T47D (cell line): ENCODE results near the gene ITIH6.

Source experiments
- DNase-seq, 2 experiments: peaks; one replicate each; pipeline versions ENCODE4 v3.0.0 to v3.0.0-alpha.2; 2011 to 2012; ENCODE audit warnings: low read depth in 1 of 2, low spot score in 1 of 2
- JUND ChIP-seq: IDR thresholded peaks from 2 replicates; pipeline ENCODE4 v1.6.1; 2012; ENCODE audit warnings: low read depth
- in situ Hi-C: cut with HindIII; loops from 2 replicates; pipeline ENCODE4 v1.10.0; 2016; ENCODE audit warnings: low sequenced_read_pairs, low pct_unique_long_range_greater_than_20kb

ITIH6 gene

DNA sequence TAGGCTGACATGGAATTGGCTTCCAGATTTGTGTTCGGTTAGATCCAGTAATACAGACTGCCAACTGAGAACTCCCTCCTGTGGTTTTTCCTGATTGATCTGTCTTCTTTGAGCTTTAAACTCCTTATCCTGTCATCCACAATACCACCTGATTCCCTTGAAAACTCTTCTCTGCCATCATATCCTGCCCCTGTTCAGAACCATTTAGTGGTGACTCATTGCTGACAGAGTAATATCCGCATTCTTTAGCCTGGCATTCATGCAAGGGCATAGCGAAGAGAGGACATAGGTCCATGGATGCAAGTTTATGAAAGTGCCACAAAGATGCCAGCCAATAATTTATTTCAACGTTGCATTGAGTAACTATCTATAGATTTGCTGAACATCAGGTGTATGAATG, 76.6 kb downstream of the ITIH6 start:
- DNase-seq = peak in 1 of 2 experiments; percentile 58
- in situ Hi-C loops = no loop called here
- no peak for TF ChIP-seq JUND

DNA sequence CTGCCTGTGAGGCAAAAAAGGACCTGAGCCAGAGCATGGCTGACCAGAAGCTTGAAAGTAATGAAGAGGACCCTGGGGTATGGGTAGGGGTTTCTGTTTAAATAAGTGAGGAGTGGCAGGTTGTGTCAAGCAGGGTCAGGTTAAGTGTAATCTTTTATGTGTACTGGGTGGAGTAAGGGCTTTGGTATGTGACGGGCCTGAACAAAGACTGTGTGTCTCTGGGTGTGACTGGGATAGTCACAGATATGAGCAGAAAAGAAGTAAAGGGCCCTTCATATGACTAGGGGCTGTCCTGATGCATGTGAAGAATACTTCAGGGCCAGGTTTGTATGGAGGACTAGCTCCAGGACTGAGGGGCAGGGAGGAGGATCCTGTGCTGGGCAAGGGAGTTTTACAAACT, 82.4 kb downstream of the ITIH6 start:
- in situ Hi-C loops = no loop called here
- DNase-seq = no peak
- no peak for TF ChIP-seq JUND

DNA sequence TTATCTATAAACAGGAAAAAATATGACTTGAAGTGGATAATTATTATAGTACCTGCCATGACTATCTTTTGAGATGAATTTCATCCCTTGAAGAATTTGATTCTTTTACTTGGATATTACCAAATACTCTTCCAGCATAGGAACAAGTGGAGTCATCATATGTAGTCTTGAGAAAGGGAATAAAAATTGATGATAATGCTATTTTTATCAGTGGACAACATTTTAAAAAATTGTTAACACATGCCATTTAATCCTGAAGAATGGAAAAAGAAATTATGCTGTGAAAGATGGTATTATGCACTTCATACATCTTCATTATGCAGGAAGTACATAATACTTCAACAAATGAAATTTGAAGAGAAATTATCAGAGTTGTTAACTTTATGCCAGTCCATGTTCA, 83.6 kb downstream of the ITIH6 start:
- in situ Hi-C loops = no loop called here
- no peak for TF ChIP-seq JUND
- DNase-seq = no peak

DNA sequence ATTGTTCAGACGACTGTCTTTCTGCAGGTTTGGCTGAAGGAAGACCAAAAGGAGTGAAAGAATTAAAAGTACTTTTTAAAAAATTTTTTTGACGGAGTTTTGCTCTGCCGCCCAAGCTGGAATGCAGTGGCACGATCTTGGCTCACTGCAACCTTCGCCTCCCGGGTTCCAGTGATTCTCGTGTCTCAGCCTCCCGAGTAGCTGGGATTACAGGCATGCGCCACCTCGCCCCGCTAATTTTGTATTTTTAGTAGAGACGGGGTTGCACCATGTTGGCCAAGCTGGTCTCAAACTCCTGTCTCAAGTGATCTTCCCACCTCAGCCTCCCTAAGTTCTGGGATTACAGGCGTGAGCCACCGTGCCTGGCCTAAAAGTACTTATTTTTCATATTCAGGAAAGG, 86.3 kb downstream of the ITIH6 start:
- DNase-seq = no peak
- no peak for TF ChIP-seq JUND
- in situ Hi-C loops = no loop called here

DNA sequence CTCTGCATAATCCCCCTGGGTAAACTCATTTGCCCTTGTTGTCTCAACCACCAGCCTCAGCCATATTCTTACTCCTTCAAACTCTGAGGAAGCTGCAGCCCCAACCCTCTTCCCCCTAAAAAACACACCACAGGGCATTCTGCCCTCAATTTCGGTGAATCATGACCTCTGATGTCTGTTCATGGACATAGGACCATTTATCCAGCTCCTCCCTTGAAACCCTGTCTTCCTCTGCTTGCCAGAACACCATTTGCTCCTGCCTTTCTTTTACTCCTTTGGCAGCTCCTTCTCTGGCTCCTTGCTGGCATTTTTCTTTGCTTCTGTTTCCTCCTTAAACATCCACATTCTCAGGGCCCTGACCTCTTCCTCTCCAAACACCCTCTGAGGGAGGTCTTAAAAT, 87.1 kb downstream of the ITIH6 start:
- no peak for DNase-seq
- no peak for TF ChIP-seq JUND
- in situ Hi-C loops = no loop called here

DNA sequence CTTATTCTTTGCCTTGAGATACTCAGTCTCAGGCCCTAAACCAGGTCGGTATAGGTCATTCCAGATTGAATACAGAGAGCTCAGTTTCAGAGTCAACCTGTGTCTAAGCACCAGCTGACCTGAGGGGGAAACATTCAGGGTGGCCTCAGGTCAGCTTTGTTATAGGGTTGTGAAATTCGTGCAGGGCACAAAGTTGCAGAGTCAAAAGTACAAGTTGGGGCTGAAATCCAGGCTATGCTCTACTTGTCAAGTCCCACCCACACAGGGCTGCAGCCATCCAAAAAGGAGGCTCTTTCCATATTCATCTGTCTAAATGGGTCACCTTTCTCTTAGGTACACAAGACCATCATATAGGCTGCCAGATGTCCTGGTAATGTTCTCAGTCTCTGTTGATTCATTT, 89.7 kb downstream of the ITIH6 start:
- DNase-seq = no peak
- no peak for TF ChIP-seq JUND
- in situ Hi-C loops = no loop called here
